DMS53 (cell line): ENCODE data around the gene NUP35.
"Not testable (repeated sequence)": the region's sequence is repeated elsewhere in the genome, so short reads cannot be mapped to it uniquely, and the experiment has no call there.

ENCODE experiments used
- DNase-seq: peaks from one replicate; lab custom pipeline; 2025; lab: John Stamatoyannopoulos, UW

NUP35 gene

GRCh38 chr2:183134016-183134415 lies 9.8 kb downstream of the NUP35 start:
- DNase-seq, result peak; percentile 74

- DNase-seq, result peak; percentile 23
These were observed 24.7 kb downstream of the NUP35 start for GRCh38 chr2:183148955-183149354.

GRCh38 chr2:183149489-183149888 lies 25.2 kb downstream of the NUP35 start:
- no peak for DNase-seq

- not testable (repeated sequence) for DNase-seq
These were observed 28.0 kb downstream of the NUP35 start for GRCh38 chr2:183152280-183152679.

- no peak for DNase-seq
These were observed 29.7 kb downstream of the NUP35 start for GRCh38 chr2:183153967-183154366.

GRCh38 chr2:183154772-183155171 lies 30.5 kb downstream of the NUP35 start:
- not testable (repeated sequence) for DNase-seq

GRCh38 chr2:183157131-183157530 lies 32.9 kb downstream of the NUP35 start:
- DNase-seq, result no peak

GRCh38 chr2:183162362-183162761 lies 38.1 kb downstream of the NUP35 start:
- no peak for DNase-seq

- DNase-seq, result no peak
These were observed 39.8 kb downstream of the NUP35 start for GRCh38 chr2:183163821-183164649.

GRCh38 chr2:183164650-183165015 lies 40.4 kb downstream of the NUP35 start:
- no peak for DNase-seq

- no peak for DNase-seq
These were observed 42.0 kb downstream of the NUP35 start for GRCh38 chr2:183166210-183166609.

- not testable (repeated sequence) for DNase-seq
These were observed 42.7 kb downstream of the NUP35 start for GRCh38 chr2:183166976-183167375.

- DNase-seq, result no peak
These were observed 48.1 kb downstream of the NUP35 start for GRCh38 chr2:183172220-183172887.

- DNase-seq, result no peak
These were observed 54.9 kb downstream of the NUP35 start for GRCh38 chr2:183179156-183179555.

- no peak for DNase-seq
These were observed 61.3 kb downstream of the NUP35 start for GRCh38 chr2:183185534-183185933.

GRCh38 chr2:183186296-183186695 lies 62.1 kb downstream of the NUP35 start:
- no peak for DNase-seq

- no peak for DNase-seq
These were observed 62.5 kb downstream of the NUP35 start for GRCh38 chr2:183186766-183187165.

- no peak for DNase-seq
These were observed 68.1 kb downstream of the NUP35 start for GRCh38 chr2:183192343-183192742.

- DNase-seq, result no peak
These were observed 69.7 kb downstream of the NUP35 start for GRCh38 chr2:183193904-183194303.

GRCh38 chr2:183195397-183195796 lies 71.2 kb downstream of the NUP35 start:
- no peak for DNase-seq

- no peak for DNase-seq
These were observed 71.8 kb downstream of the NUP35 start for GRCh38 chr2:183195998-183196409.

- no peak for DNase-seq
These were observed 80.2 kb downstream of the NUP35 start for GRCh38 chr2:183204397-183204796.

GRCh38 chr2:183207110-183207509 lies 82.9 kb downstream of the NUP35 start:
- DNase-seq, result no peak
